IMR-90 (cell line): Measurements from ENCODE around the gene EYS. TPM values are rescaled to one million over a fixed set of nuclear protein-coding genes. Genes with fewer than 3 reads are reported as not detected.

Experiments
- ATAC-seq: fragments of 200-7000 bp; cut with Tn5 transposase; 2 replicates; pipeline ENCODE4 v1.9.1; 2020; ENCODE audit warnings: low read depth, mild to moderate bottlenecking, moderate library complexity
- BruUV-seq: library from RNA; stranded (reverse); fragments of 400-500 nt; replicated peaks from 2 replicates; lab custom pipeline; 2021; lab: Mats Ljungman, UMichigan
- CTCF ChIA-PET: fragments of 300-600 bp; formaldehyde crosslinking; extraction: SDS; loops from one replicate; lab custom pipeline; 2021; ENCODE audit warnings: antibody characterized with exemption; lab: Yijun Ruan, JAX
- POLR2A ChIA-PET: fragments of 300-600 bp; sonication (Branson Sonifier 250); formaldehyde crosslinking; loops from one replicate; lab custom pipeline; 2022; ENCODE audit warnings: antibody characterized with exemption; ENCODE audit not compliant: unreplicated experiment; lab: Charles Lee
- DNase-seq: peaks from one replicate; pipeline ENCODE4 v3.0.0; 2013
- H2AFZ ChIP-seq: replicated peaks from 2 replicates; pipeline ENCODE3; 2013; ENCODE audit warnings: low read length, mild to moderate bottlenecking; ENCODE audit not compliant: poor library complexity
- H2AK5ac ChIP-seq: 2 replicates; pipeline ENCODE4 v1.6.1; 2013; ENCODE audit warnings: low read depth, low read length, inconsistent platforms
- H2AK9ac ChIP-seq: replicated peaks from 2 replicates; pipeline ENCODE3; 2013; ENCODE audit warnings: mild to moderate bottlenecking, low read depth, low read length, moderate library complexity; ENCODE audit not compliant: poor library complexity
- H2BK120ac ChIP-seq: 2 replicates; pipeline ENCODE4 v1.6.1; 2013; ENCODE audit warnings: low read depth, low read length, inconsistent platforms
- H2BK15ac ChIP-seq: 3 replicates; pipeline ENCODE4 v1.6.1; 2013; ENCODE audit warnings: low read depth, low read length, inconsistent platforms
- H2BK20ac ChIP-seq: 2 replicates; pipeline ENCODE4 v1.6.1; 2013; ENCODE audit warnings: low read depth, mild to moderate bottlenecking, inconsistent platforms, low read length, moderate library complexity
- H2BK5ac ChIP-seq: 2 replicates; pipeline ENCODE4 v1.6.1; 2013; ENCODE audit warnings: mild to moderate bottlenecking, low read depth, low read length, inconsistent platforms; ENCODE audit not compliant: poor library complexity, severe bottlenecking
- H3K14ac ChIP-seq: replicated peaks from 2 replicates; pipeline ENCODE4 v1.6.1; 2013; ENCODE audit warnings: low read depth, low read length, inconsistent platforms
- H3K18ac ChIP-seq: 2 replicates; pipeline ENCODE4 v1.6.1; 2013; ENCODE audit warnings: low read depth, low read length, control low read depth
- H3K23ac ChIP-seq: 2 replicates; pipeline ENCODE4 v1.6.1; 2013; ENCODE audit warnings: low read depth, low read length, inconsistent platforms
- H3K27ac ChIP-seq: 2 replicates; pipeline ENCODE4 v1.5.1; 2013; ENCODE audit warnings: mild to moderate bottlenecking, control low read depth, low read length; ENCODE audit not compliant: insufficient read depth
- H3K27me3 ChIP-seq: 2 replicates; pipeline ENCODE4 v1.6.1; 2013; ENCODE audit warnings: low read length; ENCODE audit not compliant: control insufficient read depth, insufficient read depth
- H3K36me3 ChIP-seq: 2 replicates; pipeline ENCODE4 v1.6.1; 2013; ENCODE audit warnings: low read length, mixed read lengths; ENCODE audit not compliant: control insufficient read depth, insufficient read depth
- H3K4ac ChIP-seq: 2 replicates; pipeline ENCODE4 v1.6.1; 2013; ENCODE audit warnings: low read depth, low read length, inconsistent platforms
- H3K4me1 ChIP-seq: 2 replicates; pipeline ENCODE4 v1.6.1; 2013; ENCODE audit warnings: low read length, mixed read lengths; ENCODE audit not compliant: control insufficient read depth, insufficient read depth
- H3K4me2 ChIP-seq: 2 replicates; pipeline ENCODE4 v1.6.1; 2013; ENCODE audit warnings: low read depth, mild to moderate bottlenecking, control low read depth, low read length, moderate library complexity
- H3K4me3 ChIP-seq: 2 replicates; pipeline ENCODE4 v1.5.1; 2013; ENCODE audit warnings: low read depth, mild to moderate bottlenecking, control low read depth, low read length, moderate library complexity; ENCODE audit not compliant: insufficient read depth
- H3K56ac ChIP-seq: 2 replicates; pipeline ENCODE4 v1.6.1; 2013; ENCODE audit warnings: low read length, inconsistent platforms; ENCODE audit not compliant: insufficient read depth; ENCODE audit errors: extremely low read depth
- H3K79me1 ChIP-seq, 2 experiments: 2 replicates each; pipeline ENCODE4 v1.6.1; 2013; ENCODE audit warnings: low read length in 2 of 2, inconsistent platforms in 1 of 2, low read depth in 1 of 2
- H3K9ac ChIP-seq: 2 replicates; pipeline ENCODE4 v1.6.1; 2013; ENCODE audit warnings: low read depth, low read length, control low read depth
- H3K9me1 ChIP-seq: 2 replicates; pipeline ENCODE4 v1.6.1; 2013; ENCODE audit warnings: low read length, inconsistent platforms; ENCODE audit not compliant: insufficient read depth
- H3K9me3 ChIP-seq: 2 replicates; pipeline ENCODE4 v1.6.1; 2013; ENCODE audit warnings: low read length; ENCODE audit not compliant: control insufficient read depth, insufficient read depth
- H4K20me1 ChIP-seq: 2 replicates; pipeline ENCODE4 v1.6.1; 2013; ENCODE audit warnings: low read length, inconsistent platforms; ENCODE audit not compliant: insufficient read depth
- H4K5ac ChIP-seq: 2 replicates; pipeline ENCODE4 v1.6.1; 2013; ENCODE audit warnings: mild to moderate bottlenecking, low read depth, low read length, control low read depth
- H4K8ac ChIP-seq, 2 experiments: 2 replicates each; pipeline ENCODE4 v1.6.1; 2013; ENCODE audit warnings: low read depth in 2 of 2, low read length in 2 of 2, control low read depth in 1 of 2, inconsistent platforms in 1 of 2
- H4K91ac ChIP-seq: 2 replicates; pipeline ENCODE4 v1.6.1; 2013; ENCODE audit warnings: low read depth, low read length, inconsistent platforms; ENCODE audit not compliant: insufficient read depth
- BHLHE40 ChIP-seq: fragments of 150-350 bp; IDR thresholded peaks from 2 replicates; pipeline ENCODE4 v1.6.1; 2016; ENCODE audit warnings: mild to moderate bottlenecking, low read depth, low read length
- CHD1 ChIP-seq: IDR thresholded peaks from 2 replicates; pipeline ENCODE4 v1.6.1; 2012; ENCODE audit warnings: low read depth, low read length, improper control_type of control experiment
- FOS ChIP-seq: fragments of 150-350 bp; IDR thresholded peaks from 2 replicates; pipeline ENCODE4 v1.6.1; 2016; ENCODE audit warnings: low read depth, low read length
- MAFK ChIP-seq: IDR thresholded peaks from 2 replicates; pipeline ENCODE4 v1.6.1; 2012; ENCODE audit warnings: low read depth, low read length, improper control_type of control experiment
- MAZ ChIP-seq: IDR thresholded peaks from 2 replicates; pipeline ENCODE4 v1.6.1; 2012; ENCODE audit warnings: low read depth, mild to moderate bottlenecking, low read length, improper control_type of control experiment, moderate library complexity, borderline replicate concordance
- POLR2A ChIP-seq: IDR thresholded peaks from 2 replicates; pipeline ENCODE4 v1.6.1; 2012; ENCODE audit warnings: mild to moderate bottlenecking, low read depth, low read length
- RCOR1 ChIP-seq: IDR thresholded peaks from 2 replicates; pipeline ENCODE4 v1.6.1; 2012; ENCODE audit warnings: mild to moderate bottlenecking, low read length, improper control_type of control experiment; ENCODE audit not compliant: insufficient replicate concordance
- USF2 ChIP-seq: fragments of 150-350 bp; IDR thresholded peaks from 2 replicates; pipeline ENCODE4 v1.6.1; 2017; ENCODE audit warnings: mild to moderate bottlenecking, antibody characterized with exemption, low read length, low read depth
- WGBS, 2 experiments: methylation state at CpG; one replicate each; pipeline versions ENCODE4 v1.1.5 to v1.1.7; 2013; ENCODE audit warnings: missing lambda C conversion rate in 2 of 2; ENCODE audit not compliant: insufficient read length in 1 of 2; ENCODE audit errors: extremely low coverage in 2 of 2; 5-methylcytosine and 5-hydroxymethylcytosine counted together
- dilution Hi-C: fragments of 300-500 bp; cut with HindIII; formaldehyde crosslinking; loops from one replicate; pipeline ENCODE4 v1.14.3; 2018; ENCODE audit warnings: low sequenced_read_pairs; ENCODE audit not compliant: unreplicated experiment
- in situ Hi-C: fragments of 300-500 bp; cut with MboI; formaldehyde crosslinking; loops from 3 replicates; pipeline ENCODE4 v1.14.3; 2019; ENCODE audit warnings: low sequenced_read_pairs, inconsistent platforms, mixed read lengths
- intact Hi-C: fragments of 100-400 bp; cut with micrococcal nuclease; formaldehyde crosslinking; loops from 2 replicates; pipeline ENCODE4 v1.10.0; 2022
- polyA plus RNA-seq, 3 experiments: library from polyadenylated mRNA; depleted of rRNA; stranded (reverse); fragments of >200 nt; gene quantifications; 2 replicates each; pipeline ENCODE4 v1.2.3, GENCODE V29; 2012; ENCODE audit warnings: low replicate concordance in 1 of 3
- total RNA-seq: library from RNA; depleted of rRNA; stranded (reverse); fragments of >200 nt; gene quantifications from 2 replicates; pipeline ENCODE4 v1.2.3, GENCODE V29; 2012

Gene EYS
- total and polyA plus RNA-seq, 2 of the 4 experiments (the other 2 are of a cell fraction), result under 0.01 TPM; not detected in 1

DNA sequence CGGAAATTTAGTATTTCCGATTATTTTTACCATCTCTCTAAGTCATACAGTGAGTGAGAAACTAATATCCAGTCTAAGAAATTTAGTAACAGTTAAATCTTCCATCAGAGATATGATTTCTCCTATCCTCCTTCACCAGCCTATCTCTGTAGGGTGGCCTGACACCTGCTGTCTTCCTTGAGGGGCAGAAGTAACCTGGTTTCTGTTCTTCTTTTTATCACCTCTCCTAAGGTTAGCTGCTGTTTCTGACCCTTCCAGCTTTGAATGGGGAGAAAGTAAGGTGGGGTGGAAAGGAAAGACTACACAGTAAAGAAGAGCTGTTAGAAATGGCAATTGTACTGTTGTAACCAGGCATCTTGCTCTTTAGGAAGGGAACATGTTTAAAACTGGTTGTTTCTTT, 1623.8 kb downstream of the EYS start:
- H3K79me1 ChIP-seq, result no peaks in the 10 kb centered on the region
- WGBS, 2 experiments, result no CpG with 5 or more reads among the region's 2 CpGs
- ChIA-PET POLR2A (no interaction called here), CTCF (no interaction called here)
- dilution Hi-C loops, result no loop called here
- no peaks in the 10 kb centered on the region for H3K36me3 ChIP-seq
- H3K9ac ChIP-seq, result no peak overlapping the region
- no peak overlapping the region for H4K91ac ChIP-seq
- H3K9me1 ChIP-seq, result no peaks in the 10 kb centered on the region
- intact Hi-C loops, result no loop called here
- H4K5ac ChIP-seq, result no peak overlapping the region
- in situ Hi-C loops, result no loop called here
- H3K4ac ChIP-seq, result no peak overlapping the region
- no peaks in the 10 kb centered on the region for H3K4me1 ChIP-seq
- BruUV-seq, result no TSS peak
- DNase-seq (no peak), ATAC-seq (no peak)
- no peak overlapping the region for H3K23ac ChIP-seq
- 0 out of 2 replicates have a peak overlapping the region, but pooled peaks have one; percentile 6 for H3K56ac ChIP-seq
- H3K9me3 ChIP-seq, result no peaks in the 10 kb centered on the region
- H4K8ac ChIP-seq, result no peak overlapping the region
- H2AK9ac ChIP-seq, result no peak overlapping the region
- no peak overlapping the region for H2BK120ac ChIP-seq
- H2BK20ac ChIP-seq, result no peak overlapping the region
- H2AK5ac ChIP-seq, result no peak overlapping the region
- no peak overlapping the region for H3K14ac ChIP-seq
- no peak overlapping the region for H2BK5ac ChIP-seq
- TF ChIP-seq POLR2A, result no peak
- TF ChIP-seq MAFK, result no peak
- TF ChIP-seq MAZ, result no peak
- TF ChIP-seq RCOR1, result no peak
- no peak for TF ChIP-seq USF2
- TF ChIP-seq BHLHE40, result no peak
- no peak for TF ChIP-seq CHD1
- TF ChIP-seq FOS, result no peak
- no peaks in the 10 kb centered on the region for H3K27me3 ChIP-seq
- H2BK15ac ChIP-seq, result no peak overlapping the region; the same call in 2 of the 3 replicates
- no peaks in the 10 kb centered on the region for H4K20me1 ChIP-seq
- no peak overlapping the region for H3K4me3 ChIP-seq
- no peak overlapping the region for H3K4me2 ChIP-seq
- H2AFZ ChIP-seq, result no peak overlapping the region
- H3K27ac ChIP-seq, result no peak overlapping the region
- no peak overlapping the region for H3K18ac ChIP-seq
